ENCODE measurements around the gene FAM13A.
A peak's percentile ranks its signal among the peaks of the same experiment; 100 is the strongest.
"Not testable (repeated sequence)": the region's sequence is repeated elsewhere in the genome, so short reads cannot be mapped to it uniquely, and the experiment has no call there.

FAM13A gene

DNA sequence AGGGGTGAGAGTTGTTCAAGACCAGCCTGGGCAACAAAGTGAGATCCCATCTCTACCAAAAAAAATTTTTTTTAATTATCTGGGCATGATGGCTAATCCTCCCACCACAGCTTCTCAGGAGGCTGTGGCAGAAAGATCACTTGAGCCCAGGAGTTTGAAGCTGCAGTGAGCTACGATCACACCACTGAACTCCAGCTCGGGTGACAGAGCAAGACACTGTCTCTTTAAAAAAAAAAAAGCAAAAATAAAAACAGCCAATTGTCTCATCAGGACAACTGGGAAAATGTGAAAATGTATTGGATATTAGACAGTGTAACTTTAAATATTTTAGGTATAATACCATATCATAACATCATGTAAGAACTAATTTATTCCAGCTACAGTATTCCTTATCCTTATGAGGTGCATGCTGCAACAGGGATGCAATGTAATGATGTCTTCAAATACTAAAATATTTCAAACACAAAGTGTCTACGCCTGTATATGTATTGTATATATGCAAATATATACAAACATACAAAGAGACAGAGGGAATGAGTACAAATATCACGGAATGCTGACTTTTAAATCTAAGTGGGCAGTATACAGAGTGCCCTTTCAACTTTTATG is 17.2 kb downstream of the FAM13A start:
- DNase-seq: no peak

DNA sequence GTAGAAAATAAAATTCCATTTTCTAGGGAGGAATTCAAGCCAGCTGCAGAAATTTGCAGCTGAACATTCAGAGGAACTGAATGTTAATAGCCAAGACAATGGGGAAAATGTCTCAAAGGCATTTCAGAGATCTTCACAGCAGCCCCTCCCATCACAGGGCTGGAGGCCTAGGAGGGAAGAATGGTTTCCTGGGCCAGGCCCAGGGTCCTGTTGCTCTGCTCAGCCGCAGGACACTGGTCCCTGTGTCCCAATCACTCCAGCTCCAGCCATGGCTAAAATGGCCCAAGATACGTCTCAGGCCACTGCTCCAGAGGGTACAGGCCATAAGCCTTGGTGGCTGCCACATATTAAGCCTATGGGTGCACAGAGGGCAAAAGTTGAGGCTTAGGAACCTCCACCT is 20.4 kb downstream of the FAM13A start:
- no peak for DNase-seq

DNA sequence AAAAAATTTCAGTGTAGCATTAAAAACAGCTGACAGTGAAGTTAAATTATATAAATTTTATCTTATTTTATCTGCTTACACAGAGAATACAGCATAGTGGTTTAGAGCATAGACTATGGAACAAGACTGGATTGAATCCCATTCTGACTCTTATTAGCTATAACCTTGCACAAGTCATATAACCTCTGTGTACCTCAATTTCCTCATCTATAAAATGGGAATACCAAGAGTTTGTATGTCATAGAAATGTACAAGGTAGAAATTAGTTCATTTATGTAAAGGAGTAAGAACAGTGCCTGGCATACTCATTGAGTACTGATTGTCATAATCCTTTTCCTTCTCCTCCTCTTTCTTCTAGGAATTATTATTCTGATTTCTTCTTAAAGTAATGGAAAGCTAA is 25.7 kb downstream of the FAM13A start:
- no peak for DNase-seq

DNA sequence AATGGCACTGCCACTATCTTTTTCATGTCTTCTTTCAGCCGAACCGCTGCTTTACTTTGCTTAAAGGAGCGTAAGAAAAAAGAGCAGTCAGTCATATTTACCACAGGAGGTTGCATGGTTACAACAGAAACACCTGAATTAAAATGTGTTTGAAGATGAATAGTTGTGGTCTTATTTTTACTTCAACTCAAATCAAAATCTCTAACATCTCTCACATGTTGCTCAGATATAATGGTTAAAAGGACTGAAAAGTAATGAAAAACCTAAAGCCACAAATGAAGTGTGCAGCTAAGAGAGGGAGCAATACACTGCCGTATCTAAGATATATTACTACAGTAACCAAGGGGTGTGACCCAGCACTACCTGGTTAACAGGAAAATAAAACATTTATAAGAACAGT is 27.4 kb downstream of the FAM13A start:
- no peak for DNase-seq

DNA sequence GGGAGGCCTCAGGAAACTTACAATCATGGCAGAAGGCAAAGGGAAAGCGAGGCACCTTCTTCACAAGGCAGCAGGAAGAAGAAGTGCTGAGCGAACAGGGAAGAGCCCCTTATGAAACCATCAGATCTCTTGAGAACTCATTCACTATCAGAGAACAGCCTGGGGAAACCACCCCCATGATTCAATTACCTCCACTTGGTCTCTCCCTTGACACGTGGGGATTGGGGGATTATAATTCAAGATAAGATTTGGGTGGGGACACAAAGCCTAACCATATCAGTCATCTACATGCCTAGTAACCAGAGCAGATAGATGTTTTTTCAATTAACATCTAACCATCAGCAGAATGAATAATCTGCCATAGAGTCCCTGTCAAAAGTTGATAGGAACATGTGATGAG is 30.4 kb downstream of the FAM13A start:
- DNase-seq: no peak

DNA sequence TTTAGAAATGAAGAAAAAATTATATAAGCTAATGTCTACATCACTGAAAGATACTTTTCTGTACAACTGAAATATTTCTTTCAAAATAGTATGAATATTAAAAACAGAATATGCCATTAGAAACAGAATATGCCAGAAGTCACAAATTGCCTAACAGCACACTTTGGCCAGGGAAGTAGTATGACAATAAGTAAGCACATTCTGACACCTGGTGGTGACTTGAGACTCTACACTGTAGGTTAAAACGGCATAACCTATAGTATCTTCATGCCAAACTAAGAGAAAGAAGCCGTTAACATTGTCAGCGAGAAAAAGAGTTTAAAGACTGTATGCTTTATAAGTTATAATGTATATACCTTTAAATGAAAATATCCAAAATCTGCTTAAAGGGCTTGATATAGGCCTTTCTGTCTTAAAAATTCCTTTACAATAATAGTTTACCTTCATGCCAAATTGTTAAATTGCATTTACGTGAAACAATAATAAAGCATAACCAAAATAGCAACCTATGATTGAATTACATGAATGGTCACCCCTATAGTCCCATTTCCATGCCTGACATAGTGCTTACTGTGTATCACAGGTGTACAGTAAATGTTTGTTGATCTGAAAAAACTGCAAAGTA is 32.8 kb downstream of the FAM13A start:
- peak; percentile 53 for DNase-seq

DNA sequence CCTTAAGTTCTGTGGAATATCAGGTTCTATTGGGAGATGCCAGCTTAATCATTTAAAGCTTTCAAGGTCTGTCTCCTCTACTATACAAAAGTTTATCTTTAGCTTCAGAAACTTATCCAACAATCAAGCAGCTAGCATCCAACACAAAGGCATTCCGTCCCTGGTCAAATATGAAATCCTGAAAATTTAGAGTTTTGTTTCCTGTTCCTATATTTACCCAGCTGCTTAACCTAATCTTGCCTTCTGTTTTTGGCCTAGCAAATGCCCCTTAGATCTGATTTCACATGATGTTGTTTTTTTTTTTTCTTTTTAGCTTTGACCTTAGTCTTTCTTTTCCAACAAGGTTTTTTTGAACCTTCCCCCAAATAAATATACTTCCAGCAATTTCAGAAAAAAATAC is 33.8 kb downstream of the FAM13A start:
- DNase-seq: no peak

DNA sequence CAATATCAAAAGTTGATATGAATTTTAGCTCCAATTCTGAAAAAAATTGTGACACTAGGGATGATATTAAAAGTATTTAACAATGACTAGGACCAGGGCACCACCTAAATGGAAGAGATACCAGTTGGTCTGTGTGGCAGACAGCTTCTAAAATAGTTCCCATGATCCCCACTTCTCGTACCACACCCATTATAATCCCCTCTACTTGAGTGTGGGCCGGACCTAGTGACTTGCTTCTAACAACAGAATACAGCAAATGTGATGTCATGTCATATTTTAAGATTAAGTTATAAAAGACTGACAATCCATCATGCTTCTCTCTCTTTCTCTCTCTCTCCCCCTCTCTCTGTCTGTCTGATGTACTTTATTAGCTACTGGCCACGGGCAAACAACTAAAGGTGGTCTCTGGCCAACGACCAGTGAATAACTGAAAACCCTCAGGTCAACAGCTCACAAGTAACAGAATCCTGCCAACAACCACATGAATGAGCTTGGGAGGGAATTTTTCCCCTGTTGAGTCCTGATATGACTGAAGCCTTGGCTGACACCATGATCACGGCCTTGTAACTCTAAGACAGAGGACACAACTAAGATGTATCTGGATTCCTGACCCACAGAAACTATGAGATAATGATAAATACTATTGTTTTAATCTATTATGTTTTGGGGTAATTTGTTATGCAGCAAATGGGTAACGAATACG is 34.4 kb downstream of the FAM13A start:
- DNase-seq: no peak

DNA sequence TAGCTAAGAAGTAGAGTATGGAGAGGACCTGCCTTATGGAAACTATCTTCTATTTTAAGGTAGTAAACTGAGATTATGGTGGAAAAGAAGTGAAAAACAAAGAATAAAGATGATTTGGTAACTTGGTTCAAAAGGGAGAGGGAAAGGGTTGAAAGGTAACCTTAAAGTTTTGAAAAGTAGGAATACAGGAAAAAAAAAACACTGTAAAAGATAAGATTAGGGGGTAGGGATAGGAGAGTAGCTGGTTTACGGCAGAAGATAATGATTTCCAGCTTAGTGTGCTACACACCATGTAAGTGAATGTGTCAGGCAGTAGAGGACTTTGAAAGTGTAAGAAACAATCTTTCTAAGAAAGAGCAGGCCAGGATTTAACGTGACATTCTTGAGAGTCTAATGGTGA is 35.3 kb downstream of the FAM13A start:
- no peak for DNase-seq

DNA sequence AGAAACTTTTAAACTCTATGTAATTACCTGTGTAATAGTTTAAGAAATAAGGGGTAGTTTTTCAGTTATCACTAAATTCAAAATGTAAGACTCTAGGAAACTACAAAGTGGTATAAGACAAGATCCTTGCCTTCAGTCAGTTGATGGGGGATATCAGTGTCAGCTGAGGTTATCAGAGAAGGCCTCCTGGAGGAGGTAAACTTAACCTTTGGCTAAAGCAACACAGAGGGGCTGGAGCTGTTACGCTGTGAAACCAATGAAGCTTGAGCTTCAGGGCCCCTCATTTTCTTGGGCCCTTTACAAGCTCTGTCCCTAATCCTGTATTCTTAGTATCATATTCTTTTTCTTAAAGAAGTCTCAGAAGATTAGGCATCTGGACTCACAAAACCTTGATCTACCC is 35.9 kb downstream of the FAM13A start:
- DNase-seq: no peak

DNA sequence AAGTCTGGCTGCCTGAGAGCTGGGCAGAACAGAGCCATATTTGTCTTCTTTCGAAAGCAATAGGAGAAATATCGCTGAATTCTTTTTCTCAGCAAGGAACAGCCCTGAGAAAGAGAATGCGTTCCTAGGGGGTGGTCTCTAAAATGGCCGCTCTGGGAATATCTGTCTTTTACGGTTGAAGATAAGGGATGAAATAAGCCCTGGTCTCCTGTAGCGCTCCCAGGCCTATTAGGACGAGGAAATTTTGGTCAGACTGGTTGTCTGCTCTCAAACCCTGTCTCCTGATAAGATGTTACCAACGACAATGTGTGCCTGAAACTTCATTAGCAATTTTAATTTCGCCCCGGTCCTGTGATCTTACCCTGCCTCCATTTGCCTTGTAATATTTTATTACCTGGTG is 42.1 kb downstream of the FAM13A start:
- DNase-seq: not testable (repeated sequence)

DNA sequence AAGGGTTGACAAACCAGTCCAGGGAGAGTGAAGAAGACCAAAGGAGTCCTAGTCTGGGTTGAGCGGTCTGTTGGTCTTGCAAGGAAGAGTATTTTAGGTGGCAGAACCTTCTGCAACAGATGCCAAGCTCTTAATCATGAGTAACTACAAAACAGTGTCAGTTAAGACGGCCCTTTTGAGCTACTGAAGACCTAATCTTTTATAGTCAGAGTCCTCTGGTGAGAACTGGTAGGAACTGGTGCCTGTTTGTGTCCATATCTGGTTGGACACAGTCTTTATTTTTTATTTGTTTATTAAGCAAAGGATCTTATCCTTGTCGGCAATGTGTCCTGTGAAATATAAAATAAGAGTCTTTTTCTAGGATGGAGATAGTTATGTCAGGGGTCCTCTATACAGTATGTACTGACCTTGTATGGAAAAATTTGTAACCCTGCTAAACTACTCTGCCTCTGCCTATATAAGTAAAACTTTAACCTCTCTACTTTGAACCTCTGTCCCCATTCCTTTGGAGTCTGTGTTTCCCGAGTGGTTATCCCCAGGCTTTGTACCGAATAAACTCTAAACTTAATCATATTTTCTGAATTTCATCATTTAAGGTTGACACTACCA is 47.1 kb downstream of the FAM13A start:
- DNase-seq: no peak

DNA sequence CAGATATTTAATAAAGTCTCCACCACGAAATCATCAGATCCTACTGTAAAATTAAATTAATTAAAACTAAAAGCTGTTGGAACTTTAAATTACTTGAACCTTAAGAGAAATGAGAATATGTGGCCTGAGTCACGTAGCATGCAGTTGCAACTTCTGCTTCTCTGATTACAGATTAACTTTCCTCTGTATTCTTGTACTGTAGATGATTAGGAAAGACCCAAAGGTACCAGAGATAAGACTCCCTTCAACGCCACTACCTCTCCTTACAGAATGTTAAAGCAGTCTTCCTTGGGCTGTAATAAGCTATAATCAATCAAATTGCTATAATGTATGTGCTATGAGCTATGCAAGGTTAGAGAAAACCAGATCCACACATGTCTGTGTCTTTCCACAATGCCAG is 47.9 kb downstream of the FAM13A start:
- no peak for DNase-seq

DNA sequence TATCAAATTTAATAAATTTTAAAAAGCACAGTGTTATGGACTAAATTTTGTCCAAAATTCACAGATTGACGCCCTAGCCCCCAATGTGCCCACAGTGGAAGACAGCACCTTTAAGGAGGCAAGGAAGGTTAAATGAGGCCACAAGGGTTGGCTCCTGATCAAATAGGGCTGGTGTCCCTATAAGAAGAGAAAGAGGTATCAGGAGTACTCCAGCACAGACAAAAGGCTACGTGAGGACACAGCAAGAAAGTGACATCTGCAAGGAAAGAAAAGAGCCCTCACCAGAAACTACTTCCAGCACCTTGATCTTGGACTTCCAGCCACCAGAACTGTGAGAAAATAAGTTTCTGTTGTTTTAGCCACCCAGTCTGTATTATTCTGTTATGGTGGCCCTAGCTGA is 48.8 kb downstream of the FAM13A start:
- no peak for DNase-seq

DNA sequence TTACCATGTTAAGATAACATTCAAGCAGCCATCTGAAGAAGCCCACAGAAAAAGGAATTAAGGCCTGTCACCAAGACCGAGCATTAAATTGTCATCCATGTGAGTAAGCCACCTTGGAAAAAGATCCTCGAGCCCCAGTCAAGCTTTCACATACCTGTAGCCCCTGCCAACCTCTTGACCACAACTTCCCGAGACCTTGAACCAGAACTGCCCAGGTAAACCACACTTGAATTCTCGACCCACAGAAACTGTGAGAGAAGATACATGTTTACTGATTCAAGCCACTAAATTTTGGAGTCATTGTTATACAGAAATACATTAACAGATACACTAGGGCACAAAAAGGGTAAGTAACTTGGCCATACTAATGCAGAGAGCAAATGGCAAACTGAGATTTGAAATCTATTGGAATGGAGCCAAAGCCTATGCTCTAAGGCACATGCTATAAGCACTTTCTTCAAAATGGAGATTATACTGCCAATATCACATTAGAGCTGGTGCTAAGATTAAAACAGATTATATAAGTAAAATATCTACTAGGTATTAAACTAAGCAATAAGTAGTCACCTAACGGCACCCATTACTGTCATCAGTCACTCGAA is 49.5 kb downstream of the FAM13A start:
- DNase-seq: no peak

DNA sequence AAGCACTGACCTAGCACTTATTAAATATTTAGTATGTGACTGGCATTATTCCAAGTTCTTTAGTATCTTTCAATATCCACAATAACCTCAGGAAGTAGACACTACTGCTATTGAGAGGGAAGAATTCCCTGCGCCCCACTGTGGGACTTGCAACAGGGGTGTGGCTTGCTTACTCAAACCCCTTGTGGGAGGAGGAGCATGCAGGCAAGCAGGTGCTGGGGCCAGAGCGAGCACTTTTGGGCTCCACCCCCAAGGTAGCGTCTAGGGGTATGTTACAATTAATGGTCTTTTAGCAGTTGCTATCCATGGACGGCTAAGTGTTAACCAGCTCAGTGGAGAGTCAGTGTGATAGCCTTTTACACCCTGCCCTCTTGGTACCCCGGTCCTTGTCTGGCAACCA is 50.7 kb downstream of the FAM13A start:
- DNase-seq: no peak

DNA sequence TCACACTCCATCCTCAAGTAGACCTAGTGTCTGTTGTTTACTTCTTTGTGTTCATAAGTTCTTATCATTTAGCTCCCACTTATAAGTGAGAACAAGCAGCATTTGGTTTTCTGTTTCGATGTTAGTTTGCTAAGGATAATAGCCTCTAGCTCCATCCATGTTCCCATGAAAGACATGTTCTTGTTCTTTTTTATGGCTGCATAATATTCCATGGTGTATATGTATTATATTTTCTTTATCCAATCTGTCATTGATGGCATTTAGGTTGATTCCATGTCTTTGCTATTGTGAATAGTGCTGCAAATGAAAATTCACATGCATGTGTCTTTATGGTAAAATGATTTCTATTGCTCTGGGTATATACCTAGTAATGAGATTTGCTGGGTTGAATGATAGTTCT is 51.9 kb downstream of the FAM13A start:
- DNase-seq: not testable (repeated sequence)

DNA sequence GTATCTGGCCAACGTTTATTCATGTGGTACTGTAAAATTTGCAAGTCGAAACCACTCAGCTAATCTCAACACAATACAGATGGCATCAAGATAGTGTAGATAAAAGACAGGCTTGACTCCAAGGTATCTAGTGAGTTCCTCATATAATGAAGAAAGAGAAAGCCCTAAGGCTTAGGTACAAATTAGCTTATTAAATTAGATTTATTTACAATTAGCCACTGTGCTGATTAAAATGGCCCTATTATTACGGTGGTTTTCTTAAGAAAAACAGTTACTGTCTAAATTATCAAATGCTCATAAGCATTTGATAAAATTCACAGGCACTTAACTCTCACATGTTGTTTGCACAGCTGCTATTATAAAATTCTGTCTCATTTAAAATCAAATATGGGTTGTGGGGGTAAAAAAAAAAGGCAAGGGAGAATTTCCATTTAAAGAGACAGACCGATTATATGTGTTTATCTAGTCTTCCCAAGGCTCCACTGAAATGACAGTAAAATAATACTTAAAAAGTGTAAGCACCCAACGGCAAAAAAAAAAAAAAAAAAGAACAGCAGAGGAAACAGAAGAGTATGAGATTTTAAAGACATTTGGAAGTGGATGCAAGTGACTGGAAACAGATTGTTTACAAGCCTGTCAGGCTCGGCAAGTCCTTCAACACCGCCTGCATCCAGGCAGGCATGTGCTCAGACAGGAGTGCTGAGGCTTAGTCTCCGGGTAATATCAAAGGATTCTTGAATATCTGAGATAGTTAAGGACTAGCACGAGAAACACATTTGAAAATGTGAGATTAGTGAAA is 55.1 kb downstream of the FAM13A start:
- DNase-seq: no peak

DNA sequence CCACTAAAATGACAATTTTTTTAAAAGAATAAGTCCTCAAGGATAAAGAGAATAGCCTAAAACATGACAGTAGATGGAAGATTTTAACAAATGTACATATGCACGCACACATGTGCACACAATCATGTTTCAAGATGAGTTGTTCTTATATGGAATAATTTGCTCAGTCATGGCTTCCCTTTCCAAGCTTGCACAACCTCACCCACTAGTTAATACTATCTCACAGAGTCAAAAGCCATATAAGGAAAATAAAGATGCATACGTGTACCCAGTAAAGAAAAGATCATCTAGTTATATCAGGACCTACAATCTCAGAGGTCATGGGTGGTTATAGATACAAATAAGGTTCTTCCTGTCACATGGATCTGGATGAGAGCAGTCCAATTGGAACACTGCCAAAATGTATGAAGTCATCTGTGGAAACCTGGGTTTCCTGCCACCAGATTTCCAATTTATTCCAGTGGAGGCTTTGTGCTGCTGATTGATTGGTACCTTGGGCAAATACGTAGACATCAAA is 56.1 kb downstream of the FAM13A start:
- DNase-seq: no peak

DNA sequence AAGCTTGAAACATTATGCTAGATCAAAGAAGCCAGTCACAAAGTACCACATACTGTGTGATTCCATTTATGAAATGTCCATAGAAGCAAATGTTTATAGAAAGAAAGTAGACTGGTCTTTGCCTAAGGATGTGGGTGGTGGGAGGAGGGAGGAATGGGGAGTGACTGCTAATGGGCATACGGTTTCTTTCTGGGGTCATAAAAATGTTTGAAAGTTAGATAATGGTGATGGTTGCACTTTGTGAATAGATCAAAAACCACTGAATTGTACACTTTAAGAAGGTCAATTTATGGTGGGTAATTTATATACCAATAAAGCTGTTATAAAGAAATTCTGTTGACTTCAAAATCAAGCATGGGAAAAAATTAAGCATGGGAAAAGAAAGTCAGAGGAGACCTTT is 56.6 kb downstream of the FAM13A start:
- DNase-seq: no peak

DNA sequence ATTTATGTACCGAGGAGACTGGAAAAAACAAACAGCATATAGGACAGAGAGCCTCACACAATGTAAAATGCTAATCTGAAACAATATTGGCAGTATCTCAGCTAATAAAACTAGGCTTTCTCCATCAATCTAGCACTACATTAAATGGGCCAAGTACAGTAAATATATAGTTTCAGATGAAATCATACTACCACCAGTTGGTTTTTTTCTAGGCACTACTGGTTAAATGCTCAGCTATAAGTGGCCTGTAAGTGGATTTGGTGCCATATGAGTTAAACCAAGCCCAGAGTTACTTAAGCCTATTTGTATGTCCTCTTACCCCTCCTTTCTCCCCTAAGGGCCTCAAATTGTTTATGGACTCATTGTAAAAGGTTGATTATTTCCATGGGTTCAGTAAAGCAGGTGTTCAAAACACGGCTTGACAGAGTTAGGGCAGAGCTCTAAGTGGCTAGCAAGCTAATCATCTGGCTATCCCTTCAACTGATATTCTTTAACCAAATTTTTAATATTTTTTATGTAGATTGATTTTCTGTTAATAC is 57.5 kb downstream of the FAM13A start:
- no peak for DNase-seq

DNA sequence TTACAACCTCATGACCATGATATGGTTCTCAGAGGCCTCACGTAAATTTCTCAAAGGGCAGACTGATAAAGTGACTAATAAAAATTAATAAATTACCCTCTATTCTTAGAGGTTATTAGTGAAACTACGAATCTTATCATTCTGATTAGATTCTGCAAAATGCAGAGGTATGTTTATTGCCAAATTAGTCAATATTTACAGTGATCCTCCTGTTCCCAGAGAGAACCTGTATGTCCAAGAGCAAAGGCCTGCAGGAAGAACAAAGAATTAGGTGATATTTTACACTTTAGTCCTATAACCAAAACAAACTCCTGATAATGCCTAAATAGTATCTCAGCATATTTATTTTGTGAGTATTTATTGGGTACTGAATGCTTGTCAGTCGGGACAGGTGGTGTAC is 58.1 kb downstream of the FAM13A start:
- DNase-seq: no peak

All from CD4-positive, alpha-beta T cell treated with Interleukin-15 for 1 hour (primary cell).